Osteoblast (primary cell): Measurements from ENCODE around the gene OTUB2. TPM values are rescaled to one million over a fixed set of nuclear protein-coding genes. Genes with fewer than 3 reads are reported as not detected.

Experiments
- DNase-seq: peaks from one replicate; pipeline ENCODE4 v3.0.0; 2011; ENCODE audit warnings: low spot score, mixed read lengths; ENCODE audit not compliant: insufficient read length; ENCODE audit errors: missing footprints
- H2AFZ ChIP-seq: 2 replicates; pipeline ENCODE4 v1.6.0; 2011; ENCODE audit warnings: mild to moderate bottlenecking, low read length
- H3K27ac ChIP-seq: 2 replicates; pipeline ENCODE4 v1.5.1; 2011; ENCODE audit warnings: mild to moderate bottlenecking, low read depth, low read length, moderate library complexity
- H3K27me3 ChIP-seq: 2 replicates; pipeline ENCODE4 v1.6.0; 2012; ENCODE audit warnings: mild to moderate bottlenecking, control low read depth, inconsistent platforms, low read length, moderate library complexity; ENCODE audit not compliant: insufficient read depth
- H3K36me3 ChIP-seq: 2 replicates; pipeline ENCODE4 v1.5.1; 2011; ENCODE audit warnings: mild to moderate bottlenecking, low read length, control low read depth, moderate library complexity; ENCODE audit not compliant: insufficient read depth
- H3K4me1 ChIP-seq: 2 replicates; pipeline ENCODE4 v1.5.1; 2011; ENCODE audit warnings: mild to moderate bottlenecking, low read length, control low read depth, moderate library complexity; ENCODE audit not compliant: insufficient read depth
- H3K4me2 ChIP-seq: 2 replicates; pipeline ENCODE4 v1.6.0; 2011; ENCODE audit warnings: mild to moderate bottlenecking, low read length; ENCODE audit not compliant: insufficient read depth
- H3K4me3 ChIP-seq: fragments of 200-600 bp; sonication (generic); 3 replicates; pipeline ENCODE4 v1.5.1; 2012; ENCODE audit warnings: mild to moderate bottlenecking, low read length, inconsistent platforms; ENCODE audit not compliant: insufficient read depth
- H3K79me2 ChIP-seq: 2 replicates; pipeline ENCODE4 v1.6.0; 2012; ENCODE audit warnings: mild to moderate bottlenecking, low read length, control low read depth, inconsistent platforms; ENCODE audit not compliant: insufficient read depth
- H3K9me3 ChIP-seq: 2 replicates; pipeline ENCODE4 v1.5.1; 2011; ENCODE audit warnings: low read depth, low read length, control low read depth
- H4K20me1 ChIP-seq: 2 replicates; pipeline ENCODE4 v1.6.0; 2012; ENCODE audit warnings: mild to moderate bottlenecking, low read length, control low read depth; ENCODE audit not compliant: insufficient read depth
- total RNA-seq: library from RNA; depleted of rRNA; stranded (reverse); fragments of >200 nt; gene quantifications from 2 replicates; pipeline ENCODE4 v1.2.3, GENCODE V29; 2012
- TF ChIP-seq, protein P1 (sequence below): IDR thresholded peaks from 2 replicates; pipeline ENCODE4 v1.5.1; 2011; ENCODE audit warnings: mild to moderate bottlenecking, low read depth, low read length, moderate library complexity; ENCODE audit errors: extremely low read depth

The OTUB2 gene
- total RNA-seq, 1 donor, result 1.4 TPM

DNA sequence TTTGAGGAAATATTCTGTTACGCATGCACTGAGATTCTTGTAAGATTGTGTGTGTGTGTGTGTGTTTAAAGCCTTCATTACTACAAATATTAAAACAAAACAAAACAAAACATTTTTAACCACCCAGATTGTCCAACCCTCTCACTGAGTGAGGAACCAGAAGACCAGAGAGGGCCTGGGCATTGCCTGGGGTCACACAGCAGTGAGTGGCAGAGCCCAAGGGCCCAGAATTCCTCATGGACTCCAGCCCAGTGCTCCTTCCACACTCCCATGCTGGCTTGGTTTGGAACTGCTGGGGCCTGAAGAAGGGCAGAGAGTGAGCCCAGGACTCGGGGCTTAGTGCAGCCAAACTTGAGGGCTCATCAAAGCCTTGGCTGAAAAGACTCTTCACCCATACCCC, 1.6 kb upstream of the OTUB2 start:
- H2AFZ ChIP-seq, result no peak overlapping the region
- H3K9me3 ChIP-seq, result no peaks in the 10 kb centered on the region
- no peak overlapping the region for H3K27ac ChIP-seq
- H3K36me3 ChIP-seq, result no peaks in the 10 kb centered on the region
- TF ChIP-seq, protein P1, sequence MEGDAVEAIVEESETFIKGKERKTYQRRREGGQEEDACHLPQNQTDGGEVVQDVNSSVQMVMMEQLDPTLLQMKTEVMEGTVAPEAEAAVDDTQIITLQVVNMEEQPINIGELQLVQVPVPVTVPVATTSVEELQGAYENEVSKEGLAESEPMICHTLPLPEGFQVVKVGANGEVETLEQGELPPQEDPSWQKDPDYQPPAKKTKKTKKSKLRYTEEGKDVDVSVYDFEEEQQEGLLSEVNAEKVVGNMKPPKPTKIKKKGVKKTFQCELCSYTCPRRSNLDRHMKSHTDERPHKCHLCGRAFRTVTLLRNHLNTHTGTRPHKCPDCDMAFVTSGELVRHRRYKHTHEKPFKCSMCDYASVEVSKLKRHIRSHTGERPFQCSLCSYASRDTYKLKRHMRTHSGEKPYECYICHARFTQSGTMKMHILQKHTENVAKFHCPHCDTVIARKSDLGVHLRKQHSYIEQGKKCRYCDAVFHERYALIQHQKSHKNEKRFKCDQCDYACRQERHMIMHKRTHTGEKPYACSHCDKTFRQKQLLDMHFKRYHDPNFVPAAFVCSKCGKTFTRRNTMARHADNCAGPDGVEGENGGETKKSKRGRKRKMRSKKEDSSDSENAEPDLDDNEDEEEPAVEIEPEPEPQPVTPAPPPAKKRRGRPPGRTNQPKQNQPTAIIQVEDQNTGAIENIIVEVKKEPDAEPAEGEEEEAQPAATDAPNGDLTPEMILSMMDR, result no peak
- no peak overlapping the region for H3K4me3 ChIP-seq
- H4K20me1 ChIP-seq, result no peaks in the 10 kb centered on the region
- peaks cover 11% of the 10 kb centered on the region for H3K4me1 ChIP-seq
- no peaks in the 10 kb centered on the region for H3K79me2 ChIP-seq
- H3K4me2 ChIP-seq, result no peak overlapping the region
- DNase-seq, result peak; percentile 46
- H3K27me3 ChIP-seq, result no peaks in the 10 kb centered on the region

DNA sequence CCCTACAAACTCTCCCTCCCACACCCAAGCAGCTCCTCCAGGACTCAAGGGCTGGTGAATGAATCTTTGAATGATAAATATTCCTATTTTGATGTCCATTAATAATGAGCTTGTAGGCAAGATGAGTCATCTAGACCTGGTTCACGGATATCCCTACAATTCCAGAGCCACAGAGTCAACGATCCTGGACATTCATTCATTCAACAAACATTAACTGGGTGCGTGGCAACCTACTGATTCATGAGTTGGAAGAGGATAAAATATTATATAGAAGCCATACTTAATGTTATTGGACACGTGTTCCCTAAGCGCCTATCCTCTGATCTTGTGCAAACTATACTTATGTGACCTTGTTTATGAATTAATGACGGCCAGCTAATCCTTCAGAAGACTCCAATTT, 420 bp upstream of the OTUB2 start:
- TF ChIP-seq, protein P1, result no peak
- H2AFZ ChIP-seq, result peak overlapping the region; percentile 79
- no peaks in the 10 kb centered on the region for H3K36me3 ChIP-seq
- H3K4me1 ChIP-seq, result peaks cover 11% of the 10 kb centered on the region
- H3K79me2 ChIP-seq, result no peaks in the 10 kb centered on the region
- H4K20me1 ChIP-seq, result peaks cover 3% of the 10 kb centered on the region
- H3K27me3 ChIP-seq, result no peaks in the 10 kb centered on the region
- H3K4me3 ChIP-seq, result peak overlapping the region; percentile 78
- DNase-seq, result no peak
- no peaks in the 10 kb centered on the region for H3K9me3 ChIP-seq
- H3K27ac ChIP-seq, result no peak overlapping the region
- peak overlapping the region; percentile 79 for H3K4me2 ChIP-seq

DNA sequence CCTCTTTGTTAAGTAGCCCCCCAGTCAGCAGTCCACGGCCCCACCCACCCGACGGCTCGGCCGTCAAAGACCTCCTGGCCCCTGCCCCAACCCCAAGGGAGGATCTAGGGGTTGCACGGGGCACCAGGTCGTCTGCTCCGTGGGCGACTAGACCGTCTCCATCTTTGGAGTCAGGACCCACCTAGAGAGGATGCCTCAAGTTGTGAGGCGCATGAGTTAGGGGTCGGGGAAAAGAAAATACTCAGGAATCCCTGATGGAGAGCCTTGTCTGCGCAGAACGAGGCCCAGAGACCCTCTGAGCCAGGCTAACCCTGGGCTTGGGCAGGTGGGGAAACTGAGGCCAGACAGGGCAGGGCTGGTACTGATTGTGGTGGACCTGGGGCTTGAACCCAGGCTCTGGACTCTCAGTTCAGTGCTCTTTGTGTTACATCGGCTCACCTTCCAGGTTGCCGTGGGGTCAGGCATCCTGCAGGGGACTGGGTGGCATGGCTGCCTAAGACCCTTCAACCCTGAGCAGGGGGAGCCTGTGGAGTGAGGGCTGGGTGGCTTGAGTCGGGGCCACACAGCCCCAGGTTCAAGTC, 839 bp downstream of the OTUB2 start:
- peaks cover 3% of the 10 kb centered on the region for H4K20me1 ChIP-seq
- TF ChIP-seq, protein P1, result no peak
- H3K4me1 ChIP-seq, result no peaks in the 10 kb centered on the region
- no peaks in the 10 kb centered on the region for H3K79me2 ChIP-seq
- peak overlapping the region; percentile 78 for H3K4me3 ChIP-seq
- no peaks in the 10 kb centered on the region for H3K9me3 ChIP-seq
- no peak for DNase-seq
- H3K27ac ChIP-seq, result no peak overlapping the region
- peak overlapping the region; percentile 79 for H3K4me2 ChIP-seq
- H3K27me3 ChIP-seq, result no peaks in the 10 kb centered on the region
- H2AFZ ChIP-seq, result peak overlapping the region; percentile 35
- no peaks in the 10 kb centered on the region for H3K36me3 ChIP-seq

DNA sequence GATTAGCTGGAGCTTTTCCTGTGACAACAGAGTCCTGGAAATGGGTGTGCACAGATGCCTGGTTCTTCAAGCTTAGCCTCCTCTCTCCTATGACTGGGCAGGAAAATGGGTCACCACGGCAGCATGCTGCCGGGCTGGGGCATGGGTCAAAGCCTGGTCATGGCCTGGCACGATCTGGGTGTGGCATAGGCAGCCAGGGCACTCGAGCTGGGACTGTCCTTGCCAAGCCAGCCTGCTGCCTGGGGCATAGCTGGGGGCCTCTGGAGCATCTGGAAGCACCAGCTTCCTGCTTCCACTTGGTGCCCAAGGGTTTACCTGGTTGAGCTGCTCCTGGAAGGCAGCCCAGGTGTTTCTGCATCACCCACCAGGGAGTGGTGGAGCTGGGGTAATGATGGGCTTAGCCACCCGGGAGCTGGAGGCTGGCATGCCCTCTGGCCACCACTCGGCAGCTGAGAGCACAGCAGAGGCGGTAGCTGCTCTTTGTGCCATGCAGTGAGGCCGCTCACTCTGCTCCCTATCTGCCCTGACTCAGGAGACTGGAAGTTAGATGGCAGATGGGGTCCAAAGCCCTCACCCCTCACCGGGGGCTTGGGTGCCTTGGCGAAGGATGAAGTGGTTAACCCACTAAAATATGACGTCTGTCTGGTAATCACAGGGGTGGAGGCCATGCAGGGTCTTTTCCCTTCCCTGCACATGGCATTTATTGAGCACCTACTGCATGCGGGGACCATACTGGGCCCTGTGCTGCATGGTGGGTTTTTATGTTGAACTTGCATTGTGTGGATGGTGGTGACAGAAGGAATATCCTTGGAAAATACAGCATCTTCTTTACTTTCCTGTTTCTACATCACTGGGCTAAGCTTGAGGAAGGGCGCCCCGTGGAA, 1.7 kb downstream of the OTUB2 start:
- DNase-seq, result no peak
- H2AFZ ChIP-seq, result no peak overlapping the region
- H4K20me1 ChIP-seq, result peaks cover 3% of the 10 kb centered on the region
- H3K79me2 ChIP-seq, result no peaks in the 10 kb centered on the region
- H3K9me3 ChIP-seq, result no peaks in the 10 kb centered on the region
- H3K4me2 ChIP-seq, result no peak overlapping the region
- no peaks in the 10 kb centered on the region for H3K27me3 ChIP-seq
- no peaks in the 10 kb centered on the region for H3K4me1 ChIP-seq
- no peak overlapping the region for H3K27ac ChIP-seq
- TF ChIP-seq, protein P1, result no peak
- H3K4me3 ChIP-seq, result no peak overlapping the region
- no peaks in the 10 kb centered on the region for H3K36me3 ChIP-seq
